HG02938 (cell line): ENCODE data around the gene SGCD.

Experiments
- ATAC-seq: cut with Tn5 transposase; IDR thresholded peaks from one replicate; pipeline ENCODE4 v1.9.1; 2021; ENCODE audit warnings: mild to moderate bottlenecking, moderate library complexity; ENCODE audit not compliant: unreplicated experiment

Gene SGCD

GRCh38 chr5:156498226-156498980 lies 171.4 kb downstream of the SGCD start:
- no peak for ATAC-seq

DNA sequence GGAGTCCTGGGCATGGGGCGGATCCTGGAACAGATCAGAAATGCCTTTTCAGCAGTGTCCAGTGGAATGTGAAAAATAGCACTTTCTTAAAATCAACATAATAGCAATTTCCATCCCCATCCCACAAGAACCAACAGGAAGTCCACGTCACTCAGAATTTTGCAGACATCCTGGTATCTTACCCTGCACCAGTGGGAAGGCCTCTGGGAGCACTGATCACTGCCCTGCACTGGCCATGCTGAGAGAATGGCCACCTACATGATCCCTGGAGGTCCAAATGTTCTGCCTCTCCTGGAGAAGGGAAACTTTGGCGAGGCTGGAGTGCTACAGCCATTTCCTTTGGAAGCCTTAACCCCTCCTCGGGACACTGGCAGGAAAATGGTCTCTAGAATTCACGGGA lies 173.8 kb downstream of the SGCD start:
- no peak for ATAC-seq

GRCh38 chr5:156505101-156505500 lies 178.1 kb downstream of the SGCD start:
- ATAC-seq: no peak

DNA sequence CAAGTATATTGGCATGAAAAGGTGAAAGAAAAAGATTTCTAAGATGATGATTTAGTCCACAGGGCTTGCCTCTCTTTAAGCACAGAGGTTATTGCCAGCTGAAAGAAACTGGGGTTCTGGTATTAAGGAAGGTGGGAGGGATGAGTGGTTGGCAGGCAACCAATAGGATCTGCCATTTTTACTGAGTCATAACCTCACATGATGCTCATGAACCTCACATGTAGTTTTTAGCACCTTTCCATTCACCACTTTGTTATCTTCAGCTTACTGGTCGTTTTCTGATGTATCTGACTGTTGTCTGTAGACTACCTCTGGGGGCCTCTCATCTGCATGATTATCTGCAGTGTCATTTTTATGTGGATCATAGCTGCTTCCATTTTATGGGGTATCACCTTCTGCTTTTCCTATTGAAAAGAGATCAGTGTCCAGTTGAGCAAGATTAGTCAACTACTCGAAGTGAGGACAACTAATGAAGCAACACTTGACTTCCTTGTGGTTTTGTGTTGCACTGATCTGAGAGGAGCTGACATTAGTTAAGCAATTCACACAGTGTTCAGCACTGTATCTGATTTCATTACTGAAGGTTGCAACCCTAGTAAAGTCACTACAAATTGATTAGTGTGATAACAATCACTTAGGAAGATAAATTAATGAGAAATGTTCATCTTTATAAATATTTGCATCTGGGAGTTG lies 186.3 kb downstream of the SGCD start:
- ATAC-seq: no peak

DNA sequence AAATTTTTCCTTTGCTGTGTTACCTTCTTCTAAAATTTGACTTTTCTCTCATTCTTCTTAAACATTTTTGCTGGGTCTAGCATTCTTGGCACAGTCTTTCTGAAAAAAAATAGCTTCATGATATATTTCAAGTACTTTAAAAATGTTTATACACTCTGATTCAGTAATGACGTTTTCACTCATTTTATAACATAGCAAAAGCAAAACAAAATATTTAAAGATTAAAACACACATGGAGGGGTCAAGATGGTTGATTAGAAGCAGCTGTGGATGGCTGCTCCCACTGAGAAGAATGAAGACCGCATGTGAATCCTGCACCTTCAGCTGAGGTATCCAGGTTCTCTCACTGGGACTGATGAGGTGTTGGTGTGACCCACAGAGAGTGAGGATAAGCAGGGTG lies 188.2 kb downstream of the SGCD start:
- no peak for ATAC-seq

GRCh38 chr5:156515803-156516360 lies 188.9 kb downstream of the SGCD start:
- no peak for ATAC-seq

DNA sequence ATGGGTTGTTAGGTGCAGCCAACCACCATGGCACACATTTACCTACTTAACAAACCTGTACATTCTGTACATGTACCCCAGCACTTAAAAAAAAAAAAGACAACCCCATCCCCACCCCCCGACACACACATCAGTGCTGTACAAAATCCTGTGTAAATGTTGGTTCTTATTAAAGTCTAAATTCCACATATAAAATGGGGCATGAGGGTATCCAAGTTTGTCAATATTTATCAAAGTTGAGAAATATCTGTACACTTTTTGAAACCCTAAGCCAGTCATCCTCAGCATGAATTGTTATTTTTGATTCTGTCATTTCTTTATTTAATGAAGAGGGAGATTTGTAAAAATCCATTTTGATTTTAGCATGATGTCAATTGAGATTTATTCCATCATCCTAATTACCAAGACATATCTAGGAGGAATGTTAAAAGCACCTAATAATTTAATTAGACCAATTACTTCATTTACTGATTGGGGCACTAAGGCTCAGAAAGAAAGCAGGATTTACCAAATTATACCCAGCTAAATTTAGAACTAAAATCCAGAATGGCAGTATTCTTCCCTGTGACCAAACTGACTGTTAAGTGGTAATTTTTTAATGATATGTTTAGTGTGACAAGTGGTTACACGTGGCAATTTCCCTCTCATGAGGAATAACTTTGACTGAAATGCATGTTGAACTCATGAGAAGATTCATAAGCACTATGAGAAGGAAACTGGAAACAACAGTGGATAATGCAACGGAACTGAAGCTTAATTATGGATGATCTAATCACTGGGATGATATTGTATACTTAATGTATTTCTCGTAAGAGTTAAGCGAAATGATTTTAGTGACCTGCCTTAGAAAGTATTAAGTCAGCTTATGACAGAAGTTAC lies 195.9 kb downstream of the SGCD start:
- no peak for ATAC-seq

DNA sequence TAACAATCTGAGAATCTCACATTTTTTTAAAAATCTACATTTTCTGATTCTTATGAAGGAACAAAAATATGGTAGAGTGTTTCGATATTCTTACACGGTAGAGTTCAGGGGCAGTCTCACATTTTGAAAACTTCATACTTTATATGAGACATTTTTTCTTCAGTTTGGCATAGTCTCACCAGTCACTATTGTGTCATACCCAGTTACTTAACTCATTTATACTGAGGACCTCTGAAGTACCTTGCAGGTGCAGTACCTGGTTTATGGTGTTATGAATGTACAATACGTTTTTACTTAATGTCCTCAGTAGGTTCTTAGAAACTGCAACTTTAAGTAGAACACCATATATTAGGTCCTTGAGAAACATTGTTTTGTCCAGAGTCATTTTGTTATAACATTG lies 196.6 kb downstream of the SGCD start:
- ATAC-seq: no peak

DNA sequence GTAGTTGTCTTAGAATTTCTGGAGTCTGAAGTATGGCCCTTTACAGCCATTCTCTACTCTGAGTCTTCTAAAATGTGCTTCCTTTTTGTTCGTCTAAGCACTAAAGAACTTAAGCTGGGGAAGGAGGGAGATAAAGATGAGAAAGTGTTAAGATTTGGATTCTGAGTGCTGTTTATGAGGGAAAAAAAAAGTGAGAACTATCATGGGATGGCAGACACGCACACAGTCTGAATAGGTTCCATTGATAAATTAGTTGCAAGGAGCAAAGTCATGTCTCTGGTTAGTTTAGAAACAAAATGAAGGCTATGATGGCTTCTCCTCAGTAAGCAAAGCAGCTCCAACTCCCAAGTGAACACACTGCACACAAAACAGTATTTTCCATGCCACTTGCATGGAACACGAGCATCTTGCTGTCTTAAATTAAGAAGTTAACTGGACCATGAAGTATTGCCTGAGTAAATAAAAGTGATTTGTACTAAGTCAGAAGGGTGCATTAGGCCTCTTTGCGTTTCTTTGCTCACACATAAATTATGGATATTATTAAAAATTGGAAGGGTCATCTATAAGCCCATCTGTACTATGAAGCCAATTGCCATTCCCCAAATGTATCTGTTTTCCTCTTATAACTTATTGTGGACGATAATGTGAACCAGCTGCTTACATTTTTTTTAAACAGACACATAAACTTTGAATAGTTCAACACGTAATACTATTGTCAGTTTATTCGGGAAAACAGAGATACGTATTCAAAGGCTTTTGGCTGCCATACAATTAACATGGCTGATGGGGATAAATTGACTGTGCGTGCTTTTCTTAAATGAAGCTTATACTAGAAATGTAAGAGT lies 199.3 kb downstream of the SGCD start:
- no peak for ATAC-seq

DNA sequence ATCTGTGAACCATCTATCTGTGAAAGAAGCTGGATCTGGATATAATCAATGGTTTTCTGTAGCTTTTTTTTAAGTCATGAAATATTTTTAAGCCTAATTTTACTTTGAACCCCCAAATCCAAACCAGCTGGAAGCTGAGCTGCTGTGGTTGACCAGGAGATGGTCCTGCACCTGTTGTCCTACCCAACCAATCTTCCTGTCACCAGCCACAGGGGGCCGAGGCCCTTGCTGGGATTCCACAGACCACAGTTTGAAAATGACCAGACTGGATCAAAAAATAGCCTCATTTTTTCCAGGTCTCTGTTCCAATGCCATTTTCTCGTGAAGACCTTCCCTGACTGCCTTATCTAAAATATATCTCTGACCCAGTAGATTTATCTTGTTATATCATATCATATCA lies 200.6 kb downstream of the SGCD start:
- ATAC-seq: no peak

DNA sequence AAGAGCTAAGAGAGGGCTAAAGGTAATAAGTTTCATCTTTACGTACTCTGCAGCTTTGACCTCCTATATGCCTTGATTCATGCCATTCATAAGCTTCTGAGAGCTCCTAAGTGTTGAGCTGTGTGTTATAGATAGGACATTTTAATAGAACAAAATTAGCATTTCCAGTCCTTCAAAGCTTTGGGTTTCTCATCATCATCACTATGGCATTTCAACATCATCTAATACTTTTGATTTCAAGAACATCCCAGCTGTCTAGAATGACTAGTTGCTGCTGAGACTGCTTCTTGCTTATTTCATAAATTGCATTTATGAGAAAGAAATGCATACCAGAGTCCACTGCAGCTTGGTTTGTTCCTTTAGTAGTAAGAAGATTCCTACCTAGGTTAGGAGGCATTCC lies 201.7 kb downstream of the SGCD start:
- no peak for ATAC-seq

DNA sequence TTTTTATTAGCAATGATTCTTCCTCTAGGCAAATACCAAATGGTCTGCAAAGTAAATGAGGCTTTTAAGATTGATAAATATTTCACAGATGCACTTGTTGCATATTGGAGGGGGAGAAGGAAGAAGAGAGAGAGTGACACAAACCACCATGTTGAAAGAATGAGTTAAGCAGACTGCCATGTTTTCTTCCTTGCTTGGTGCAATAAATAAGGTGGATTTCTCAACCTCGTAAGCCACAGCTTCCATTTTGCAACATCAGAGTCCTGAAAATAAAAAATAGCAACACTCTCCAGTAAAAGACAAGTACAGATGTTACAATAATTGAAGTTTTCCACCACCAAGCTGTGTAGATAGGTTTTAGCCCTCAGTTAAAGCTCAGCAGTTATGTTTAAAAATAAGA lies 202.9 kb downstream of the SGCD start:
- ATAC-seq: no peak

GRCh38 chr5:156531199-156531598 lies 204.2 kb downstream of the SGCD start:
- ATAC-seq: no peak

GRCh38 chr5:156532921-156533320 lies 206.0 kb downstream of the SGCD start:
- no peak for ATAC-seq

DNA sequence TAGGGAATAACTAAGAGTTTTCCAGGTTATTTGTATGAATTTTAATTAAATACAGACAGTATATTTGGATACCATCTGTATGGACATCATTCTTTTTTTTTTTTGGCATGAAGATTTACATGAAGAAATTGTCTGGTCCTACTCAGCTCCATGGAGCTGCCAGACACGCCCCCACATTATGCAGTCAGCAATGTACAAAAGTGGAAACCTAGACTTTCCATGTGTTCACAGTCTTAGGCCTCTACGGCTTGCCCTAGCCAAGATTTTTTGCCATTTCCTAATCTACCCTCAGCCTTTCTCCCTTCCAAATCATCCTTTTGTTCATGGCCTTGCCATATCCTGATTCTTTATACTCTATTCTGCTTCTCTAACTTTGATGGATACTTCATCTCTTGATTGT lies 207.1 kb downstream of the SGCD start:
- no peak for ATAC-seq

GRCh38 chr5:156534906-156535485 lies 208.0 kb downstream of the SGCD start:
- no peak for ATAC-seq

DNA sequence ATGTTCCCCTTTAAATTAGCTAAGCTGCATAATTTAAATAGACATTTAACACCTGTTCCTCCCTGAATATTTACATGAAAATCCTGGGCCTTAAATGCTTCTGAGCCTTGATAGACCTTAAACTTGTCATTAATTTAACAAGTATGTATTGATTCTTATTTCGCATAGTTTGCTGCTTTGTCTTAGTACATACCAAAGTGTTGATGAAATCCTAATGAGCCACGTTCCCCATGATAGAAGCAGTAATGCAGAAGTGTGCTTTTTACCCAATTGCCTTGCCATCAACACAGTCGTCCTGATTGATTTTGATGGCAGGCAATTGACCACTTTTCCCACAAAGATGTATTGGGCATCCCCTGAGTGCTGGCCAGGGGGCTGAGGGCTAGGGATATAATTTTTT lies 213.5 kb downstream of the SGCD start:
- ATAC-seq: no peak

GRCh38 chr5:156541582-156541981 lies 214.6 kb downstream of the SGCD start:
- ATAC-seq: no peak

- no peak for ATAC-seq
Measured at GRCh38 chr5:156543348-156544145, 216.6 kb downstream of the SGCD start.
